ENCODE data around the gene LYPD8.

DNA sequence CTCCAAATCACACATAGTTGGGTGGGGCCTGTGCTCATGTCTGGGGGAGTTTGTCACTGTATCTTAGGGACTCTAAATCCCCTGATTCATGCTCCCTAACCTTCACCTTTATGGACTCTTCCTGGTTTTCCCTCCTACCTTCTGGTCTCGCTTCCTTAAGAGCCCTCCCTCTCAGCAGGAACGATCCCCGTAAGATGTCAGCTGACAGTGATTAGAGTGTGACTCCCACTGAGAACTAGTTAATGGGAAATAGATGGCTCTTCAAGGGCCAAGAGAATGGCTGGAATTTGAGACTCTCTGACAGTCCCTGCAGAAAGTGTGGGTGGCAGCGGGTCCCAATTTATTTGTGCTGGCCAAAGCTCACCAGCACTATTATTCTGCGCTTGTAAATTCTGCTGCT is 22.0 kb downstream of the LYPD8 start:
- TF ChIP-seq, protein P1, sequence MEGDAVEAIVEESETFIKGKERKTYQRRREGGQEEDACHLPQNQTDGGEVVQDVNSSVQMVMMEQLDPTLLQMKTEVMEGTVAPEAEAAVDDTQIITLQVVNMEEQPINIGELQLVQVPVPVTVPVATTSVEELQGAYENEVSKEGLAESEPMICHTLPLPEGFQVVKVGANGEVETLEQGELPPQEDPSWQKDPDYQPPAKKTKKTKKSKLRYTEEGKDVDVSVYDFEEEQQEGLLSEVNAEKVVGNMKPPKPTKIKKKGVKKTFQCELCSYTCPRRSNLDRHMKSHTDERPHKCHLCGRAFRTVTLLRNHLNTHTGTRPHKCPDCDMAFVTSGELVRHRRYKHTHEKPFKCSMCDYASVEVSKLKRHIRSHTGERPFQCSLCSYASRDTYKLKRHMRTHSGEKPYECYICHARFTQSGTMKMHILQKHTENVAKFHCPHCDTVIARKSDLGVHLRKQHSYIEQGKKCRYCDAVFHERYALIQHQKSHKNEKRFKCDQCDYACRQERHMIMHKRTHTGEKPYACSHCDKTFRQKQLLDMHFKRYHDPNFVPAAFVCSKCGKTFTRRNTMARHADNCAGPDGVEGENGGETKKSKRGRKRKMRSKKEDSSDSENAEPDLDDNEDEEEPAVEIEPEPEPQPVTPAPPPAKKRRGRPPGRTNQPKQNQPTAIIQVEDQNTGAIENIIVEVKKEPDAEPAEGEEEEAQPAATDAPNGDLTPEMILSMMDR (IDR thresholded peaks at IDR 0.05): no peak
- TF ChIP-seq POLR2AphosphoS5 (IDR thresholded peaks at IDR 0.05; ENCODE audit: low read depth, low read length) (no peak), SIN3A (IDR thresholded peaks at IDR 0.05; ENCODE audit: borderline replicate concordance, insufficient read depth, low read depth, low read length) (no peak), TCF7L2 (IDR thresholded peaks at IDR 0.05; ENCODE audit: low read depth, low read length) (no peak)
- TF ChIP-seq, protein P2, sequence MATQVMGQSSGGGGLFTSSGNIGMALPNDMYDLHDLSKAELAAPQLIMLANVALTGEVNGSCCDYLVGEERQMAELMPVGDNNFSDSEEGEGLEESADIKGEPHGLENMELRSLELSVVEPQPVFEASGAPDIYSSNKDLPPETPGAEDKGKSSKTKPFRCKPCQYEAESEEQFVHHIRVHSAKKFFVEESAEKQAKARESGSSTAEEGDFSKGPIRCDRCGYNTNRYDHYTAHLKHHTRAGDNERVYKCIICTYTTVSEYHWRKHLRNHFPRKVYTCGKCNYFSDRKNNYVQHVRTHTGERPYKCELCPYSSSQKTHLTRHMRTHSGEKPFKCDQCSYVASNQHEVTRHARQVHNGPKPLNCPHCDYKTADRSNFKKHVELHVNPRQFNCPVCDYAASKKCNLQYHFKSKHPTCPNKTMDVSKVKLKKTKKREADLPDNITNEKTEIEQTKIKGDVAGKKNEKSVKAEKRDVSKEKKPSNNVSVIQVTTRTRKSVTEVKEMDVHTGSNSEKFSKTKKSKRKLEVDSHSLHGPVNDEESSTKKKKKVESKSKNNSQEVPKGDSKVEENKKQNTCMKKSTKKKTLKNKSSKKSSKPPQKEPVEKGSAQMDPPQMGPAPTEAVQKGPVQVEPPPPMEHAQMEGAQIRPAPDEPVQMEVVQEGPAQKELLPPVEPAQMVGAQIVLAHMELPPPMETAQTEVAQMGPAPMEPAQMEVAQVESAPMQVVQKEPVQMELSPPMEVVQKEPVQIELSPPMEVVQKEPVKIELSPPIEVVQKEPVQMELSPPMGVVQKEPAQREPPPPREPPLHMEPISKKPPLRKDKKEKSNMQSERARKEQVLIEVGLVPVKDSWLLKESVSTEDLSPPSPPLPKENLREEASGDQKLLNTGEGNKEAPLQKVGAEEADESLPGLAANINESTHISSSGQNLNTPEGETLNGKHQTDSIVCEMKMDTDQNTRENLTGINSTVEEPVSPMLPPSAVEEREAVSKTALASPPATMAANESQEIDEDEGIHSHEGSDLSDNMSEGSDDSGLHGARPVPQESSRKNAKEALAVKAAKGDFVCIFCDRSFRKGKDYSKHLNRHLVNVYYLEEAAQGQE (IDR thresholded peaks at IDR 0.05; ENCODE audit: insufficient read depth in 1 of 2, low read depth in 2 of 2, low read length in 1 of 2): no peak

All from Panc1 (cell line).